ENCODE data around the gene CPN1.

GRCh38 chr10:100081075-100082001 is at the start of gene CPN1:
- TF ChIP-seq REST (IDR thresholded peaks at IDR 0.05; ENCODE audit: unreplicated experiment) (no peak), CREB1 (CRISPR knock-in tag; IDR thresholded peaks at IDR 0.05; ENCODE audit: low read depth) (no peak), CTCF (conservative IDR thresholded peaks at IDR 0.05; ENCODE audit: low read depth in 2 of 2) (no peak), EZH2 (IDR thresholded peaks at IDR 0.05; ENCODE audit: low read depth, unreplicated experiment) (no peak), ZNF114 (CRISPR knock-in tag; IDR thresholded peaks at IDR 0.05) (no peak)
